Aorta (tissue), 5 donors: Measurements from ENCODE around the gene TTYH1. TPM values are rescaled to one million over a fixed set of nuclear protein-coding genes. Genes with fewer than 3 reads are reported as not detected.

ENCODE experiments used
- ATAC-seq: fragments of 200-7000 bp; cut with Tn5 transposase; one replicate; pipeline ENCODE4 v1.9.1; 2022; ENCODE audit warnings: moderate library complexity; ENCODE audit not compliant: low FRiP score
- DNase-seq, 2 donors: peaks; one replicate each; pipeline ENCODE4 v3.0.0-alpha.2; 2020
- H3K27ac ChIP-seq, 2 donors: one replicate each; pipeline ENCODE4 v1.5.1; 2013; ENCODE audit warnings: low read length in 2 of 2, mild to moderate bottlenecking in 2 of 2, moderate library complexity in 2 of 2, control low read depth in 1 of 2, inconsistent platforms in 1 of 2, low read depth in 1 of 2
- H3K27me3 ChIP-seq, 2 donors: one replicate each; pipeline ENCODE4 v1.6.1; 2013; ENCODE audit warnings: control low read depth in 1 of 2, low read length in 1 of 2, mild to moderate bottlenecking in 1 of 2, moderate library complexity in 1 of 2; ENCODE audit not compliant: insufficient read depth in 2 of 2, control insufficient read depth in 1 of 2
- H3K36me3 ChIP-seq, 2 donors: one replicate each; pipeline ENCODE4 v1.6.1; 2013; ENCODE audit warnings: control low read depth in 1 of 2, low read length in 1 of 2, mild to moderate bottlenecking in 1 of 2; ENCODE audit not compliant: insufficient read depth in 2 of 2, control insufficient read depth in 1 of 2
- H3K4me1 ChIP-seq, 2 donors: one replicate each; pipeline ENCODE4 v1.6.1; 2013; ENCODE audit warnings: low read length in 2 of 2, control low read depth in 1 of 2, mild to moderate bottlenecking in 1 of 2, moderate library complexity in 1 of 2; ENCODE audit not compliant: insufficient read depth in 2 of 2, control insufficient read depth in 1 of 2
- H3K4me3 ChIP-seq, 2 donors: one replicate each; pipeline ENCODE4 v1.5.1; 2013; ENCODE audit warnings: low read length in 2 of 2, control low read depth in 1 of 2, mild to moderate bottlenecking in 1 of 2
- H3K9me3 ChIP-seq: one replicate; pipeline ENCODE4 v1.6.1; 2013; ENCODE audit warnings: mild to moderate bottlenecking, low read length; ENCODE audit not compliant: control insufficient read depth
- WGBS, 2 donors: extraction: QIAGEN DNeasy Blood & Tissue Kit; methylation state at CpG; one replicate each; pipeline ENCODE4 v1.1.7; 2013; 5-methylcytosine and 5-hydroxymethylcytosine counted together
- intact Hi-C, 2 donors: fragments of 100-400 bp; cut with DNase I; formaldehyde crosslinking; loops; one replicate each; pipeline versions ENCODE4 v1.14.2 to v1.15.0; 2022
- polyA plus RNA-seq, 2 donors: library from polyadenylated mRNA; stranded (reverse); fragments of 200-250 nt; gene quantifications; one replicate each; pipeline ENCODE4 v1.2.3, GENCODE V29; 2013
- total RNA-seq, 2 donors: library from RNA; stranded (reverse); fragmentation: NEBNext Ultra II Directional; extraction: Animal tissue kit (Norgen Biotek cat#: 25700); gene quantifications; one replicate each; pipeline ENCODE4 v1.2.1, GENCODE V29; 2021
- donor health status: healthy with polysubstance abuse.
- donor health status: Bipolar disorder and iron deficiency.
- donor health status: DM: no; HTN: no; CAD: no.
- donor health status: DM: no; HTN: no; CAD: no.
- donor health status: DM: yes; HTN: yes; CAD: no.

TTYH1 gene
- total and polyA plus RNA-seq, 4 donors: 0.03 to 2.2 (median 0.94) TPM; not detected in 1

- WGBS, 2 donors: 23 to 31% methylated on average over 23 to 25 of the region's 25 CpGs
- ATAC-seq (no peak), DNase-seq (peak in 1 of 2 donors; percentile 62)
- no peaks in the 10 kb centered on the region for H3K9me3 ChIP-seq
- no peaks in the 10 kb centered on the region for H3K4me1 ChIP-seq
- H3K27me3 ChIP-seq: no peaks in the 10 kb centered on the region
- intact Hi-C loops: no loop called here
- H3K27ac ChIP-seq: no peak overlapping the region
- no peaks in the 10 kb centered on the region for H3K36me3 ChIP-seq
- H3K4me3 ChIP-seq: no peak overlapping the region
Measured at GRCh38 chr19:54418030-54418929, 3.0 kb downstream of the TTYH1 start.

- no peak for DNase-seq
- H3K9me3 ChIP-seq: no peaks in the 10 kb centered on the region
- no peaks in the 10 kb centered on the region for H3K4me1 ChIP-seq
- intact Hi-C loops: no loop called here
- H3K27me3 ChIP-seq: no peaks in the 10 kb centered on the region
- H3K4me3 ChIP-seq: no peak overlapping the region
- H3K36me3 ChIP-seq: no peaks in the 10 kb centered on the region
- H3K27ac ChIP-seq: no peak overlapping the region
- ATAC-seq: no peak
- 84 to 88% methylated on average over 25 to 26 of the region's 26 CpGs for WGBS, 2 donors
Measured at GRCh38 chr19:54418930-54419800, 3.9 kb downstream of the TTYH1 start.

- H3K36me3 ChIP-seq: no peaks in the 10 kb centered on the region
- ATAC-seq (no peak), DNase-seq (no peak)
- intact Hi-C loops: no loop called here
- H3K4me1 ChIP-seq: no peaks in the 10 kb centered on the region
- WGBS, 2 donors: 30 to 32% methylated on average over 9 to 10 of the region's 10 CpGs
- H3K4me3 ChIP-seq: no peak overlapping the region
- H3K9me3 ChIP-seq: no peaks in the 10 kb centered on the region
- no peak overlapping the region for H3K27ac ChIP-seq
- no peaks in the 10 kb centered on the region for H3K27me3 ChIP-seq
Measured at GRCh38 chr19:54420068-54420382, 4.8 kb downstream of the TTYH1 start.

- H3K4me1 ChIP-seq: no peaks in the 10 kb centered on the region
- no peaks in the 10 kb centered on the region for H3K9me3 ChIP-seq
- no peaks in the 10 kb centered on the region for H3K36me3 ChIP-seq
- no peak overlapping the region for H3K27ac ChIP-seq
- ATAC-seq (peak; percentile 38), DNase-seq (no peak)
- 4 to 6% methylated on average over 35 to 37 of the region's 37 CpGs for WGBS, 2 donors
- no peaks in the 10 kb centered on the region for H3K27me3 ChIP-seq
- no peak overlapping the region for H3K4me3 ChIP-seq
- intact Hi-C loops: no loop called here
Measured at GRCh38 chr19:54420383-54421168, 5.3 kb downstream of the TTYH1 start.

GRCh38 chr19:54421169-54421516 is 5.9 kb downstream of the TTYH1 start:
- H3K9me3 ChIP-seq: no peaks in the 10 kb centered on the region
- intact Hi-C loops: no loop called here
- H3K36me3 ChIP-seq: no peaks in the 10 kb centered on the region
- WGBS, 2 donors: 22 to 24% methylated on average over 6 to 9 of the region's 9 CpGs
- ATAC-seq: no peak
- H3K4me1 ChIP-seq: no peaks in the 10 kb centered on the region
- H3K27me3 ChIP-seq: no peaks in the 10 kb centered on the region
- no peak for DNase-seq
- no peak overlapping the region for H3K27ac ChIP-seq
- H3K4me3 ChIP-seq: no peak overlapping the region

GRCh38 chr19:54421521-54421920 is 6.3 kb downstream of the TTYH1 start:
- 86 to 91% methylated on average over 7 of the region's 7 CpGs for WGBS, 2 donors
- ATAC-seq (no peak), DNase-seq (no peak)
- Histone ChIP-seq H3K27me3 (no peaks in the 10 kb centered on the region), H3K4me3 (no peak overlapping the region), H3K9me3 (no peaks in the 10 kb centered on the region), H3K4me1 (no peaks in the 10 kb centered on the region), H3K27ac (no peak overlapping the region), H3K36me3 (no peaks in the 10 kb centered on the region)
- intact Hi-C loops: no loop called here

GRCh38 chr19:54422136-54422535 is 6.9 kb downstream of the TTYH1 start:
- no peaks in the 10 kb centered on the region for H3K27me3 ChIP-seq
- WGBS, 2 donors: 91 to 92% methylated on average over 20 of the region's 20 CpGs
- DNase-seq (no peak), ATAC-seq (no peak)
- H3K4me3 ChIP-seq: no peak overlapping the region
- no peaks in the 10 kb centered on the region for H3K4me1 ChIP-seq
- H3K9me3 ChIP-seq: no peaks in the 10 kb centered on the region
- H3K27ac ChIP-seq: no peak overlapping the region
- H3K36me3 ChIP-seq: no peaks in the 10 kb centered on the region
- intact Hi-C loops: no loop called here

- H3K4me3 ChIP-seq: no peak overlapping the region
- H3K27me3 ChIP-seq: no peaks in the 10 kb centered on the region
- WGBS, 2 donors: 91 to 92% methylated on average over 14 of the region's 14 CpGs
- H3K36me3 ChIP-seq: no peaks in the 10 kb centered on the region
- H3K4me1 ChIP-seq: no peaks in the 10 kb centered on the region
- no peaks in the 10 kb centered on the region for H3K9me3 ChIP-seq
- intact Hi-C loops: no loop called here
- no peak overlapping the region for H3K27ac ChIP-seq
- no peak for ATAC-seq
- DNase-seq: peak in 1 of 2 donors; percentile 67
Measured at GRCh38 chr19:54424201-54424600, 8.9 kb downstream of the TTYH1 start.
